ENCODE results near the gene CD300A.

DNA sequence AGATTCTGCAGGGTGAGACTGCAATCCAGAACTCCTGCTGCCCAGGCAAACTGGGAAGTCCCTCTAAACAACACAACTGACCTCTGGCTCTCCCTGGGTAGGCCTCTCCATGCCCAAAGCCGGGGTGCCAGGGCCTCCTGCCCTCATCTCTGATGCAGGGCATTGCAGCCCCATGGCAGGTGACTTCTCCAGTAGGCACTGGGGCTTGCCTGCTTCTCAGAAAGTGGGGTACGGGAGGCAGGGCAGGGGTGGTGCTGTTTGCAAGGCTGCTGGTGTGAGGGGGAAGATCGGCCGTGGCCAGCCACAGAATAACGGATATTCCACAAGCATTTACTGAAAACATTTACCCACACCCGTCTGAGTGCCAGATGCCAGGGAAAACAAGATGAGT lies 38.7 kb upstream of the CD300A start:
- TF ChIP-seq, protein P1, sequence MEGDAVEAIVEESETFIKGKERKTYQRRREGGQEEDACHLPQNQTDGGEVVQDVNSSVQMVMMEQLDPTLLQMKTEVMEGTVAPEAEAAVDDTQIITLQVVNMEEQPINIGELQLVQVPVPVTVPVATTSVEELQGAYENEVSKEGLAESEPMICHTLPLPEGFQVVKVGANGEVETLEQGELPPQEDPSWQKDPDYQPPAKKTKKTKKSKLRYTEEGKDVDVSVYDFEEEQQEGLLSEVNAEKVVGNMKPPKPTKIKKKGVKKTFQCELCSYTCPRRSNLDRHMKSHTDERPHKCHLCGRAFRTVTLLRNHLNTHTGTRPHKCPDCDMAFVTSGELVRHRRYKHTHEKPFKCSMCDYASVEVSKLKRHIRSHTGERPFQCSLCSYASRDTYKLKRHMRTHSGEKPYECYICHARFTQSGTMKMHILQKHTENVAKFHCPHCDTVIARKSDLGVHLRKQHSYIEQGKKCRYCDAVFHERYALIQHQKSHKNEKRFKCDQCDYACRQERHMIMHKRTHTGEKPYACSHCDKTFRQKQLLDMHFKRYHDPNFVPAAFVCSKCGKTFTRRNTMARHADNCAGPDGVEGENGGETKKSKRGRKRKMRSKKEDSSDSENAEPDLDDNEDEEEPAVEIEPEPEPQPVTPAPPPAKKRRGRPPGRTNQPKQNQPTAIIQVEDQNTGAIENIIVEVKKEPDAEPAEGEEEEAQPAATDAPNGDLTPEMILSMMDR (IDR thresholded peaks at IDR 0.05): no peak
- TF ChIP-seq POLR2A (IDR thresholded peaks at IDR 0.05; ENCODE audit: low read depth): no peak
- no peak for TF ChIP-seq EP300 (IDR thresholded peaks at IDR 0.05)

All from esophagus muscularis mucosa (tissue), 4 donors.